GM13976 (cell line): ENCODE data around the gene SH3RF1.
"Not testable (repeated sequence)": the region's sequence is repeated elsewhere in the genome, so short reads cannot be mapped to it uniquely, and the experiment has no call there.

Source experiments
- DNase-seq: peaks from one replicate; pipeline ENCODE4 v3.0.0; 2012; ENCODE audit warnings: low spot score
- in situ Hi-C: fragments of 300-500 bp; cut with MboI; formaldehyde crosslinking; loops from one replicate; pipeline ENCODE4 v1.12.0; 2022; ENCODE audit warnings: low sequenced_read_pairs, mixed read lengths, inconsistent platforms; ENCODE audit not compliant: unreplicated experiment
- TF ChIP-seq, protein P1 (sequence below): IDR thresholded peaks from 2 replicates; pipeline ENCODE4 v1.5.1; 2012; ENCODE audit warnings: borderline replicate concordance, mild to moderate bottlenecking; ENCODE audit not compliant: insufficient read depth; ENCODE audit errors: extremely low read depth, missing control alignments, control extremely low read depth

SH3RF1 gene

DNA sequence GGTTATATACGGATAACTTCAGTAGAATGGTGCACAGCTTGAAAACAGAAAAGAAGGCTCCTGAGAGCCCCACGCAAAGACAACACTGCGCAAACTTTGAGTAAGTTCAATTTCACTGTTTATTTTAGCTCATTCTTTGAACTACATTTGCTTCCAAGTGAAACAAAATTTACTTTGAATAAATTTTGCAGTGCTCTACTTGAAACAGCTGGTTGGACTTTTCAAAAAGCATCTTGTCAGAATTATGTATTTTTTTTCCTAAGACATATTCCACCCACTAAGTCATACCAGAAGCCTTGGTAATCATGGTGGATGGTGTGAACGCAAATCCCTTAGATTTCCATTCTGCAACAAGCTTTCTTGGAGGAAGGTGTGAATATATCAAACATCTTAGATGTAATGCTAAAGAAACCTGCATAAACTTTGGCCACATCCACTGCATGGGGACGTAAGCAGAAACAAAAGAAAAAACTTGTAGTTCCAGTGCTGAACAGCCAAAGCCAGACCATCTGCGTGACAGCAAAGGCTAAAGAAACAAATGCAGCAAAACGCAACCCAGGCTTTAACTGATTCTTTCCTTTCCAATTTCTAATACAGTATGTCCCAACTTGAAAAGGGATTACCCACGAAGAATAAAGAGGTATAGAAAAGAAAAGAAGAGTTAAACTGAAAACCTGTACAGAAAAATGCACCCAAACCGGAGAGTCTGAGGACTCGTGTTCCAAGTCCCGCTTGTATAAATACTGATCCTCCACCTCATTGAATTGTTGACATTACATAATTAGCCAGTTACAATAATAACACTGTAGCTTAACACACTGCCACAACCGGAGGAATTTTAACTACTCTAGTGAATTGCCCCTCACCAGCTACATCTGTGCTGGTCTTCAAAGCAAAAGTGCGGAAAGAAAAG is 90.9 kb downstream of the SH3RF1 start:
- in situ Hi-C loops: no loop called here
- DNase-seq: no peak
- TF ChIP-seq, protein P1, sequence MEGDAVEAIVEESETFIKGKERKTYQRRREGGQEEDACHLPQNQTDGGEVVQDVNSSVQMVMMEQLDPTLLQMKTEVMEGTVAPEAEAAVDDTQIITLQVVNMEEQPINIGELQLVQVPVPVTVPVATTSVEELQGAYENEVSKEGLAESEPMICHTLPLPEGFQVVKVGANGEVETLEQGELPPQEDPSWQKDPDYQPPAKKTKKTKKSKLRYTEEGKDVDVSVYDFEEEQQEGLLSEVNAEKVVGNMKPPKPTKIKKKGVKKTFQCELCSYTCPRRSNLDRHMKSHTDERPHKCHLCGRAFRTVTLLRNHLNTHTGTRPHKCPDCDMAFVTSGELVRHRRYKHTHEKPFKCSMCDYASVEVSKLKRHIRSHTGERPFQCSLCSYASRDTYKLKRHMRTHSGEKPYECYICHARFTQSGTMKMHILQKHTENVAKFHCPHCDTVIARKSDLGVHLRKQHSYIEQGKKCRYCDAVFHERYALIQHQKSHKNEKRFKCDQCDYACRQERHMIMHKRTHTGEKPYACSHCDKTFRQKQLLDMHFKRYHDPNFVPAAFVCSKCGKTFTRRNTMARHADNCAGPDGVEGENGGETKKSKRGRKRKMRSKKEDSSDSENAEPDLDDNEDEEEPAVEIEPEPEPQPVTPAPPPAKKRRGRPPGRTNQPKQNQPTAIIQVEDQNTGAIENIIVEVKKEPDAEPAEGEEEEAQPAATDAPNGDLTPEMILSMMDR: no peak

DNA sequence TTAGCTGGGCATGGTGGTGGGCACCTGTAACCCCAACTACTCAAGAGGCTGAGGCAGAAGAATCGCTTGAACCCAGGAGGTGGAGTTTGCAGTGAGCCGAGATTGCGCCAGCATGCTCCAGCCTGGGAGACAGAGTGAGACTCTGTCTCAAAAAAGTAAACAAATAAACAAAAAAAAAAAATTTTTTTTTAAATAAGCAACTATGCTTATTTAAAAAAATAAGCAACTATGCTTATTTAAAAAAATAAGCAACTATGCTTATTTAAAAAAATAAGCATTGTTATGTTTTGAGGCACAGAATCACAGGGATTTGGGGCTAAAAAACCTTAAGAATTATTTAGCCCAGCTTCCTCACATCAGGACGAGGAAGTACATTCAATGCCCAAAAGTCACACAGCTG is 92.7 kb downstream of the SH3RF1 start:
- in situ Hi-C loops, DNase-seq: not testable (repeated sequence)

DNA sequence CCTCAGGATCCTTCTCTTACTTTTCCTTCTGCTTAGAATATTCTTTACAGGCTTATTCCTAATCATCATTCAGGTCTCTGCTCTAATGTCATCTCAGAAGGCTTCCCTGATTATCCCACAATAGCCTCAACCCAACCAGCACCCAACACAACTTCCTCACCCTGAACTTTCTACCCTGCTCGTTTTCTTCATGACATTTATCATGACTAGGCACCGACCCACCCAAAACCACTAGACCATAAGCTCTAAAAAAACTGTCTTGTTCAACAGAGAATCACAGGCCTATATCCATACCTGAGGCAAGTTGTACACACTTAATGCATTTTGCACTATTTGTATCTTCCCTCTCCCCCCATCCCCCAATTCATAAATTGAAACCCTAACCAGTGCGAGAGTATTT is 95.3 kb downstream of the SH3RF1 start:
- DNase-seq: no peak
- in situ Hi-C loops: no loop called here
- TF ChIP-seq, protein P1: no peak

DNA sequence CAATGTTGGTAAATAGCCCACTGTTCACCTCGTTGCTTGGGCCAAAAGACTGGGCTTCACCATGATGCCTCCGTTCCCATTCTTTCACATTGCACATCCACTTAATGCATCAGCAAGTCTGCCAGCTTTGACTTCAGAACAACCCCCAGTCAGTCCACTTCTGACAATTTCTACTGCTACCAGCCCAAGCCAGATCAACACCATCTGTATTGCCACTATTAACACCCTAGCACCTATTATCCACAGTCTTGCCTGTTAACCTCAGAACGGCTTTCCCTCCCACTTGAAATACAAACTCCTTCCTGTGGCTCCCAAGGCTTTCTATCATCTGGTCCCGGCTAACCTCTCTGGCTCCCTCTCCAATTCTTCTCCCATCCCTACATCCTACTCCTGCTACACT is 95.7 kb downstream of the SH3RF1 start:
- in situ Hi-C loops: no loop called here
- TF ChIP-seq, protein P1: no peak
- DNase-seq: no peak

DNA sequence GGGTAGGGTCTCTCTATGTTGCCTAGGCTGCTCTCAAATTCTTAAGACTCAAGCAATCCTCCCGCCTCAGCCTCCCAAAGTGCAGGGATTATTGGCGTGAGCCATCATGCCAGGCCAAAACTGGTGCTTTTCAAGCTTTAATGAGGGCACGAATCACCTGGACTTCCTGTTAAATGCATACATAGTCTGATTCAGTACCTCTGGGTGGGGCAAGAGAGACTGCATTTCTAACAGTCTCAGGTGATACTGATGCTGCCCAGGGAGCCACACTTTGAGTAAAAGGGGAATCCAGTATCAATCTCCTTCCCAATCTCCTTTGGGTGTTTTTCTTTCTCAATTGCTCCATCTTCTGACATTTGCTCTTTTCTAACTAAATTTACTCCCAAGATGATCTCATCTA is 96.5 kb downstream of the SH3RF1 start:
- no peak for DNase-seq
- in situ Hi-C loops: no loop called here
- TF ChIP-seq, protein P1: no peak

DNA sequence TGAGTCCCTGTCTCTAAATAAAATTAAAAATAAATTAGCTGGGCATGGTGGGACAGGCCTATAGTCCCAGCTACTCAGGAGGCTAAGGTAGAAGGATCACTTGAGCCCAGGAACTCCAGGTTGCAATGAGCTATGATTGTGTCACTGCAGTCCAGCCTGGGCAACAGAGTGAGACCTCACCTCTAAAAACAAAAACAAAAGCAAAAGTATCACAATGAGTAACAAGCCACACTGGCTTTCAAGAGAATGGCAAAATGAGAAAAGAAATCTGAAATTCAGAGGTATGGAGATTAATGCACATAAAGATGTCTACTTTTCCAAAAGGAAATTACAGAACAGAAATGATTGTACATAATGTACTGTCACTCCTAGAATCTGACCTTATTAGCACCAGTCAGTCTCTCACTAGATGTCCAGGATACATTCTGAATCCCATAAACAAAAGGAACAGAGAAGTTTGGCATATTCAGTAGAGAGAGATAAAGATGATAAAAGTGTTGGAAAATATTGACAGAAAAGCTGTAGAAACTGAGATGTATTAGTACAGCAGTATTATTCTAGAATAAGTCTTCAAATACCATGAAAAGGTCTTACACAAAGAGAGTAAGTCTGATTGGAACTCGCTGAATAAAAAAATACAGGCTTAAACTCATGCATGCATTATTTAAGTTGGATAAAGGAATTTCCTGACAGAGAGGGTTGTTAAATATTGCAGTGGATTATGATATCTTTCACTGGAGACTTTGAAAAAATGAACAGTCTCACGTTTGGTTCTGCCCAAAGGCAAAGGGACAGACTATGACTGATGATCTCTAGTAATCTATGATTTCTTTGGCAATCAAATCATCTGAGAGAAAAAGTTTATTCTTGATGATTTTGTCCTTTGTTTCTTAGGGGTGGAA is 102.5 kb downstream of the SH3RF1 start:
- in situ Hi-C loops: no loop called here
- TF ChIP-seq, protein P1: no peak
- no peak for DNase-seq
